Panc1 (cell line): ENCODE data around the gene SH3BP2.

Source experiments
- POLR2AphosphoS5 ChIP-seq: IDR thresholded peaks from 2 replicates; pipeline ENCODE4 v1.6.1; 2012; ENCODE audit warnings: mild to moderate bottlenecking, low read depth, low read length, moderate library complexity
- SIN3A ChIP-seq: IDR thresholded peaks from 2 replicates; pipeline ENCODE4 v1.6.1; 2012; ENCODE audit warnings: low read depth, mild to moderate bottlenecking, low read length, moderate library complexity, borderline replicate concordance; ENCODE audit not compliant: insufficient read depth
- TCF7L2 ChIP-seq: IDR thresholded peaks from 2 replicates; pipeline ENCODE4 v1.6.1; 2011; ENCODE audit warnings: mild to moderate bottlenecking, low read depth, low read length, inconsistent platforms
- TF ChIP-seq, protein P1 (sequence below): fragments of 450-650 bp; IDR thresholded peaks from 2 replicates; pipeline ENCODE4 v1.5.1; 2017; ENCODE audit warnings: mild to moderate bottlenecking
- TF ChIP-seq, protein P2 (sequence below), 2 experiments: IDR thresholded peaks; 2 replicates each; pipeline ENCODE4 v1.6.1; 2011 to 2012; ENCODE audit warnings: low read depth in 2 of 2, control low read depth in 1 of 2, low read length in 1 of 2, mild to moderate bottlenecking in 1 of 2, moderate library complexity in 1 of 2; ENCODE audit not compliant: insufficient read depth in 1 of 2

DNA sequence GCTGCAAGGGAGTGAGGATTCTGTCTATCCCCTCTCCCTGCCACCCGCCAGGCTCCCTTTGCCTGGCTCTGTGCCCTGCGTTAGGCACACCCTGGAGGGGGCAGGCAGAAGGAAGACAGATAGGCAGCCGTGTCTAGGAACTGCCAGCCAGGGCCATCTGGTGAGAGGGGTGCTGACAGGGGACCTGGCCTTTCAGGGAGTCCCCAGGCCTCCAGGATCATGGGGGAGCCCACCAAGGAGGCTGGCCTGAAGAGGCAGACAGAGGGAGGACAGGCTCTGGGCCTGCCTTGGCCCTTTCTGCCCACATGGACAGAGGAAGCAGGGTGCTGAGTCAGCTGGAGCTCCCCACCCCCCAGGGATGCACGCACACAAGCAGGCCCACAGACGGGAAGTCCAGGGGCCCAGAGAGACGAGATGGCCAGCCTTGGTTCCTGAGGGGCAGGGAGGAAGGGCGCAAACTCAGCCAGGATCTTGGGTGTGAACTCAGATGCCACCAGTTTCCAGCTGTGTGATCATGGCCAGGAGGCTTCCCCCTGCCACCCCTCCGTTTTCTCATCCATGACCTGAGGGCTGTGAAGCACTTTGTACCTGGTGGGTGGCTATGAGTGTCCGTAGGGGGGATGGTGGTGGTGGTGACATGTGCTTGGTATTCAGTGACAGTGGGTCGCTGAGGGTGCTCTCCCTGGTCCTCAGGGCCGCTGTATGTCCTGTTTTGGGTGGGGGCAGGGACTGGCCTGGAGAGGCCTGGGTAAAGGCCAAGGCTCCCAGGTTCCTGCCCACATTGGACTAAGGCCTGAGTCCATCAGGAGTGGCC is 1.8 kb downstream of the SH3BP2 start:
- no peak for TF ChIP-seq POLR2AphosphoS5
- TF ChIP-seq, protein P1, sequence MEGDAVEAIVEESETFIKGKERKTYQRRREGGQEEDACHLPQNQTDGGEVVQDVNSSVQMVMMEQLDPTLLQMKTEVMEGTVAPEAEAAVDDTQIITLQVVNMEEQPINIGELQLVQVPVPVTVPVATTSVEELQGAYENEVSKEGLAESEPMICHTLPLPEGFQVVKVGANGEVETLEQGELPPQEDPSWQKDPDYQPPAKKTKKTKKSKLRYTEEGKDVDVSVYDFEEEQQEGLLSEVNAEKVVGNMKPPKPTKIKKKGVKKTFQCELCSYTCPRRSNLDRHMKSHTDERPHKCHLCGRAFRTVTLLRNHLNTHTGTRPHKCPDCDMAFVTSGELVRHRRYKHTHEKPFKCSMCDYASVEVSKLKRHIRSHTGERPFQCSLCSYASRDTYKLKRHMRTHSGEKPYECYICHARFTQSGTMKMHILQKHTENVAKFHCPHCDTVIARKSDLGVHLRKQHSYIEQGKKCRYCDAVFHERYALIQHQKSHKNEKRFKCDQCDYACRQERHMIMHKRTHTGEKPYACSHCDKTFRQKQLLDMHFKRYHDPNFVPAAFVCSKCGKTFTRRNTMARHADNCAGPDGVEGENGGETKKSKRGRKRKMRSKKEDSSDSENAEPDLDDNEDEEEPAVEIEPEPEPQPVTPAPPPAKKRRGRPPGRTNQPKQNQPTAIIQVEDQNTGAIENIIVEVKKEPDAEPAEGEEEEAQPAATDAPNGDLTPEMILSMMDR = no peak
- 0 out of 2 replicates have a peak, but pooled peaks have one; percentile 16 for TF ChIP-seq SIN3A
- TF ChIP-seq, protein P2, sequence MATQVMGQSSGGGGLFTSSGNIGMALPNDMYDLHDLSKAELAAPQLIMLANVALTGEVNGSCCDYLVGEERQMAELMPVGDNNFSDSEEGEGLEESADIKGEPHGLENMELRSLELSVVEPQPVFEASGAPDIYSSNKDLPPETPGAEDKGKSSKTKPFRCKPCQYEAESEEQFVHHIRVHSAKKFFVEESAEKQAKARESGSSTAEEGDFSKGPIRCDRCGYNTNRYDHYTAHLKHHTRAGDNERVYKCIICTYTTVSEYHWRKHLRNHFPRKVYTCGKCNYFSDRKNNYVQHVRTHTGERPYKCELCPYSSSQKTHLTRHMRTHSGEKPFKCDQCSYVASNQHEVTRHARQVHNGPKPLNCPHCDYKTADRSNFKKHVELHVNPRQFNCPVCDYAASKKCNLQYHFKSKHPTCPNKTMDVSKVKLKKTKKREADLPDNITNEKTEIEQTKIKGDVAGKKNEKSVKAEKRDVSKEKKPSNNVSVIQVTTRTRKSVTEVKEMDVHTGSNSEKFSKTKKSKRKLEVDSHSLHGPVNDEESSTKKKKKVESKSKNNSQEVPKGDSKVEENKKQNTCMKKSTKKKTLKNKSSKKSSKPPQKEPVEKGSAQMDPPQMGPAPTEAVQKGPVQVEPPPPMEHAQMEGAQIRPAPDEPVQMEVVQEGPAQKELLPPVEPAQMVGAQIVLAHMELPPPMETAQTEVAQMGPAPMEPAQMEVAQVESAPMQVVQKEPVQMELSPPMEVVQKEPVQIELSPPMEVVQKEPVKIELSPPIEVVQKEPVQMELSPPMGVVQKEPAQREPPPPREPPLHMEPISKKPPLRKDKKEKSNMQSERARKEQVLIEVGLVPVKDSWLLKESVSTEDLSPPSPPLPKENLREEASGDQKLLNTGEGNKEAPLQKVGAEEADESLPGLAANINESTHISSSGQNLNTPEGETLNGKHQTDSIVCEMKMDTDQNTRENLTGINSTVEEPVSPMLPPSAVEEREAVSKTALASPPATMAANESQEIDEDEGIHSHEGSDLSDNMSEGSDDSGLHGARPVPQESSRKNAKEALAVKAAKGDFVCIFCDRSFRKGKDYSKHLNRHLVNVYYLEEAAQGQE (IDR thresholded peaks at IDR 0.05; ENCODE audit: insufficient read depth in 1 of 2, low read depth in 2 of 2, low read length in 1 of 2) = no peak
- no peak for TF ChIP-seq TCF7L2
